Activated T-cell treated with anti-CD3 and anti-CD28 coated beads, Interleukin-2, amount 50 U/mL, for 72 hours (primary cell): ENCODE measurements around the gene CFAP97D2. TPM values are rescaled to one million over a fixed set of nuclear protein-coding genes. Genes with fewer than 3 reads are reported as not detected.
"Not testable (repeated sequence)": the region's sequence is repeated elsewhere in the genome, so short reads cannot be mapped to it uniquely, and the experiment has no call there.

Source experiments
- ATAC-seq, 2 donors: fragments of 150-1000 bp; cut with Tn5 transposase; replicated peaks in 1 of 2; 2 replicates each; pipeline ENCODE4 v1.10.0; 2021; ENCODE audit warnings: moderate library complexity in 2 of 2, mild to moderate bottlenecking in 1 of 2
- DNase-seq, 2 donors: peaks; one replicate each; pipeline ENCODE4 v3.0.0; 2021 to 2022; ENCODE audit warnings: mixed read lengths in 1 of 2
- H3K27ac Mint-ChIP-seq: one replicate; pipeline ENCODE4 v1.8.0; 2022; ENCODE audit warnings: mild to moderate bottlenecking, moderate library complexity, mixed read lengths
- H3K27me3 Mint-ChIP-seq: one replicate; pipeline ENCODE4 v1.8.0; 2022; ENCODE audit warnings: low read depth, mixed read lengths
- H3K36me3 Mint-ChIP-seq, 2 donors: one replicate each; pipeline ENCODE4 v1.8.0; 2022; ENCODE audit warnings: mixed read lengths in 2 of 2, mild to moderate bottlenecking in 1 of 2; ENCODE audit not compliant: insufficient read depth in 2 of 2
- H3K4me1 Mint-ChIP-seq: one replicate; pipeline ENCODE4 v1.8.0; 2022; ENCODE audit warnings: low read depth, mixed read lengths
- H3K4me3 Mint-ChIP-seq, 2 donors: one replicate each; pipeline ENCODE4 v1.8.0; 2022; ENCODE audit warnings: mild to moderate bottlenecking in 2 of 2, mixed read lengths in 2 of 2, moderate library complexity in 2 of 2
- H3K9me3 Mint-ChIP-seq, 2 donors: one replicate each; pipeline ENCODE4 v1.8.0; 2022; ENCODE audit warnings: mixed read lengths in 2 of 2
- total RNA-seq, 2 donors: library from RNA; stranded (reverse); gene quantifications; one replicate each; pipeline ENCODE4 v1.2.3, GENCODE V29; 2022

Gene CFAP97D2
- total RNA-seq, 2 donors from 2014 or later: 0.36 to 1.1 TPM

DNA sequence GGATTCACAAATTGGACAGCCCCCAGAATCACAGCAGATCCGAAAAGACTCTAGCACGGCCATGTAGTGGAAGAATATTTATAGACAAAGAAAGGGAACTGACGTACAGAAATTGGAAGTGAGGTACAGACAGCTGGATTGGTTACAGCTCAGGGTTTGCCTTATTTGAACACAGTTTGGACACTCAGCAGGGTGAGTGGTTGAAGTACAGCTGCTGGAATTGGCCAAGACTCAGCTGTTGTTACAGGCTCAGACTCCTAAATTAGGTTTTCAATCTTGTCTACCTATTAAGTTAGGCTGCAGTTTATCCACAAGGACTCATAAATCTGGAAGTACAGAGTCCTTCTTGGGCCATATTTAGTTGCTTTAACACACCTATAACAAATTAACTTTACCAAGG, 5.8 kb upstream of the CFAP97D2 start:
- H3K9me3 Mint-ChIP-seq: peaks cover 2 to 8% of the 10 kb centered on the region in 2 donors
- peaks cover 13% of the 10 kb centered on the region for H3K4me1 Mint-ChIP-seq
- no peak overlapping the region for H3K27ac Mint-ChIP-seq
- H3K27me3 Mint-ChIP-seq: no peaks in the 10 kb centered on the region
- no peak for DNase-seq
- ATAC-seq: no peak
- no peak overlapping the region for H3K4me3 Mint-ChIP-seq
- peaks cover 0 to 13% of the 10 kb centered on the region in 2 donors for H3K36me3 Mint-ChIP-seq

DNA sequence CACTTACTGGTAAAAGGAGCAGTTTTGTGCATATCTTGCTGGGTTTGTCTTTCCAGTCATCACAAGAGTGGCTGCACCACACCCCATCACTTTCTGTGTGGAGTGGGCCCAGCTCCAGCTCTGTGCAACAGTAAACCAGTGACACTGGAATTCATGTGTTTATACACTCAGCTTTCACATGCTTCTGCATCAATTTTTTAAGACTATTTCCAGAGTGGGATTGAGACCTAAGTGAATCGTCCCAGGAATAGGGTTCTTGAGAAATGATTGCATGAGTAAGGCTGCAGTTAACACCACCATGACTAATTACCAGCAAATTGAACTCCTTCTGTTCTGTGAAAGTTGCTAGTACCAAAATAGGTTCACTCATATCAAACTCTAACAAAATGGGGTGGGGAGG, 5.3 kb upstream of the CFAP97D2 start:
- H3K4me1 Mint-ChIP-seq: peaks cover 18% of the 10 kb centered on the region
- H3K27me3 Mint-ChIP-seq: no peaks in the 10 kb centered on the region
- DNase-seq (no peak), ATAC-seq (peak; percentile 51 to 70)
- no peak overlapping the region for H3K4me3 Mint-ChIP-seq
- H3K9me3 Mint-ChIP-seq: peaks cover 2 to 8% of the 10 kb centered on the region in 2 donors
- H3K36me3 Mint-ChIP-seq: peaks cover 0 to 13% of the 10 kb centered on the region in 2 donors
- no peak overlapping the region for H3K27ac Mint-ChIP-seq

- peaks cover 0 to 13% of the 10 kb centered on the region in 2 donors for H3K36me3 Mint-ChIP-seq
- H3K4me3 Mint-ChIP-seq: no peak overlapping the region
- no peaks in the 10 kb centered on the region for H3K27me3 Mint-ChIP-seq
- peaks cover 2 to 8% of the 10 kb centered on the region in 2 donors for H3K9me3 Mint-ChIP-seq
- ATAC-seq (no peak), DNase-seq (no peak)
- H3K27ac Mint-ChIP-seq: peak overlapping the region; percentile 65
- peaks cover 19% of the 10 kb centered on the region for H3K4me1 Mint-ChIP-seq
Observed at GRCh38 chr13:114174529-114174961, 4.5 kb upstream of the CFAP97D2 start.

DNA sequence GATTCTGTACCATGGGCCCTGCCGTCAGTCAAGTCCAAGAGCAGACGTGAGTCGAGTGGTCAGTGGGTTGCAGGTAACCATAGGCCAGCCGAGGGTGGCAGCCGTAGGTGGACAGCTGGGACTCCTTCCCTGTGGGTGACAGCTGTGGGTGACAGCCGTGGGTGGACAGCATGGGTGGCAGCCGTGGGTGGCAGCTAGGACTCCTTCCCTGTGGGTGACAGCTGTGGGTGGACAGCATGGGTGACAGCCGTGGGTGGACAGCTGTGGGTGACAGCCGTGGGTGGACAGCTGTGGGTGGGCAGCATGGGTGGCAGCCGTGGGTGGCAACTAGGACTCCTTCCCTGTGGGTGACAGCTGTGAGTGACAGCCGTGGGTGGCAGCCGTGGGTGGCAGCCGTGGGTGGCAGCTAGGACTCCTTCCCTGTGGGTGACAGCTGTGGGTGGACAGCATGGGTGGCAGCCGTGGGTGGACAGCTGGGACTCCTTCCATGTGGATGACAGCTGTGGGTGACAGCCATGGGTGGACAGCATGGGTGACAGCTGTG, 2.6 kb upstream of the CFAP97D2 start:
- H3K4me1 Mint-ChIP-seq: peaks cover 25% of the 10 kb centered on the region
- H3K27me3 Mint-ChIP-seq, ATAC-seq, H3K4me3 Mint-ChIP-seq, H3K27ac Mint-ChIP-seq, H3K9me3 Mint-ChIP-seq, DNase-seq: not testable (repeated sequence)
- H3K36me3 Mint-ChIP-seq: peaks cover 0 to 13% of the 10 kb centered on the region in 2 donors

GRCh38 chr13:114177245-114178010, 1.6 kb upstream of the CFAP97D2 start:
- peaks cover 25% of the 10 kb centered on the region for H3K4me1 Mint-ChIP-seq
- no peak for ATAC-seq
- peaks cover 2 to 4% of the 10 kb centered on the region in 2 donors for H3K9me3 Mint-ChIP-seq
- H3K4me3 Mint-ChIP-seq: no peak overlapping the region
- no peak overlapping the region for H3K27ac Mint-ChIP-seq
- DNase-seq: no peak
- H3K27me3 Mint-ChIP-seq: no peaks in the 10 kb centered on the region
- H3K36me3 Mint-ChIP-seq: peaks cover 0 to 11% of the 10 kb centered on the region in 2 donors

DNA sequence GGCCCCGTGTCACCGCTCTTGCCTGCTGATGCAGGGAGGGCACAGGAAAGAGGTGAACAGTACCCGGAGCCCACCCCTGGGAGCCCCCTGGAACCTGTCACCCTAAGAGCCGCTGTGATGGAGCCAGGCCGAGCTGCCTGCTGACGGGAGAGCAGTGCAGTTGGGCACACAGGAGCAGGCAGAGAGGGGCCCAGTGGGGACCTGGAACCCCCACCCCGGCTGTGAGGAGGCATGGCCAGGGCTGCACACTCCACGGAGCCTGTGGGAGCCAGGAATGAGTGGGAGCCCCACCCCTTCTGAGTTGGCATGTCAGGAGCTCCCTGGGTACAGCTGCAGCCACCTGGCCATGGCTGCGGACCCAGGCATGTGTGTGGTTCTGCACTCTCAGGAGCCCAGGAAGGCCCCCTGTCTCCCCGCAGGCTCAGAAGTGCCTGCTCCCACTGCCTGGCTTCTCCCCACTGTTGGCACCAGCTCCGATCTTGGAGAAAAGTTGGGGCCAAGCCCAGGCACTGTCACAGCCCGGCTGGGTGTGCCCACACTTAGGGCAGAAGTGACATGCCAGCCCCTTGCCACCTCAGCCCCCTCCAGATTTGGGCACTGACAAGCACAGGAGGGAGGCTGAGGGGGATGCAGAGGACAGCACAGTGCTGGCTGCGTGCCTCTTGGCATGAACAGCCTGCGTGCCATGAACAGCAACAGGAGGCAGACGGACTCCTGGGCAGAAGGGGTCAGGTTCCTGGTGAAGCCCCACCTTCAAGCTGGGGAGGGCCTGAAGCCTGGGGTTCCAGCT, 6.3 kb downstream of the CFAP97D2 start:
- H3K36me3 Mint-ChIP-seq: peaks cover 6 to 7% of the 10 kb centered on the region in 2 donors
- H3K27ac Mint-ChIP-seq: no peak overlapping the region
- ATAC-seq: no peak
- DNase-seq: no peak
- peaks cover 2% of the 10 kb centered on the region for H3K4me1 Mint-ChIP-seq
- H3K4me3 Mint-ChIP-seq: no peak overlapping the region
- peaks cover 6% of the 10 kb centered on the region in 2 donors for H3K9me3 Mint-ChIP-seq
- H3K27me3 Mint-ChIP-seq: no peaks in the 10 kb centered on the region

- Mint-ChIP-seq H3K9me3 (peaks cover 3 to 4% of the 10 kb centered on the region in 2 donors), H3K27ac (no peak overlapping the region), H3K4me1 (peaks cover 16% of the 10 kb centered on the region), H3K36me3 (peaks cover 1 to 4% of the 10 kb centered on the region in 2 donors), H3K4me3 (peak overlapping the region; percentile 20 to 23), H3K27me3 (no peaks in the 10 kb centered on the region)
- ATAC-seq (peak; percentile 85 to 98), DNase-seq (peak; percentile 25 to 29)
Observed at GRCh38 chr13:114194853-114195252, 15.8 kb downstream of the CFAP97D2 start.

- DNase-seq: no peak
- H3K27ac Mint-ChIP-seq: no peak overlapping the region
- H3K9me3 Mint-ChIP-seq: no peaks in the 10 kb centered on the region
- H3K27me3 Mint-ChIP-seq: no peaks in the 10 kb centered on the region
- H3K4me3 Mint-ChIP-seq: no peak overlapping the region
- H3K4me1 Mint-ChIP-seq: peaks cover 16% of the 10 kb centered on the region
- no peak for ATAC-seq
- H3K36me3 Mint-ChIP-seq: no peaks in the 10 kb centered on the region
Observed at GRCh38 chr13:114196629-114197028, 17.6 kb downstream of the CFAP97D2 start.

DNA sequence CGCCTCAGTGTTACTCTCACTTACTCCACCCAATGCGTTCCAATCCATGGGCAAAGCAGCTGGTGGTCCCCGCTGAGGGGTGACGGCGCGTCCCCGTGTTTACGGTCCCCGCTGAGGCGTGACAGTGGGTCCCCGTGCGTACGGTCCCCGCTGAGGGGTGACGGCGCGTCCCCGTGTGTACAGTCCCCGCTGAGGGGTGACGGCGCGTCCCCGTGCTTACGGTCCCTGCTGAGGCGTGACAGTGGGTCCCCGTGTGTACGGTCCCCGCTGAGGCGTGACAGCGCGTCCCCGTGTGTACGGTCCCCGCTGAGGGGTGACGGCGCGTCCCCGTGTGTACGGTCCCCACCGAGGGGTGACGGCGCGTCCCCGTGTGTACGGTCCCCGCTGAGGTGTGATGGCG, 19.5 kb downstream of the CFAP97D2 start:
- H3K4me1 Mint-ChIP-seq: peaks cover 29% of the 10 kb centered on the region
- DNase-seq: no peak
- H3K4me3 Mint-ChIP-seq: no peak overlapping the region
- peaks cover 0 to 1% of the 10 kb centered on the region in 2 donors for H3K9me3 Mint-ChIP-seq
- H3K36me3 Mint-ChIP-seq: peaks cover 0 to 1% of the 10 kb centered on the region in 2 donors
- no peak overlapping the region for H3K27ac Mint-ChIP-seq
- no peaks in the 10 kb centered on the region for H3K27me3 Mint-ChIP-seq
- ATAC-seq: no peak

GRCh38 chr13:114199526-114199925, 20.5 kb downstream of the CFAP97D2 start:
- H3K36me3 Mint-ChIP-seq, H3K27me3 Mint-ChIP-seq, ATAC-seq, H3K9me3 Mint-ChIP-seq, H3K27ac Mint-ChIP-seq, DNase-seq, H3K4me3 Mint-ChIP-seq: not testable (repeated sequence)
- peaks cover 33% of the 10 kb centered on the region for H3K4me1 Mint-ChIP-seq

- H3K4me1 Mint-ChIP-seq: peaks cover 33% of the 10 kb centered on the region
- H3K27ac Mint-ChIP-seq: no peak overlapping the region
- no peak for ATAC-seq
- peaks cover 0 to 1% of the 10 kb centered on the region in 2 donors for H3K36me3 Mint-ChIP-seq
- peaks cover 0 to 1% of the 10 kb centered on the region in 2 donors for H3K9me3 Mint-ChIP-seq
- DNase-seq: no peak
- no peaks in the 10 kb centered on the region for H3K27me3 Mint-ChIP-seq
- H3K4me3 Mint-ChIP-seq: no peak overlapping the region
Observed at GRCh38 chr13:114199954-114200353, 20.9 kb downstream of the CFAP97D2 start.

- ATAC-seq: no peak
- peaks cover 30% of the 10 kb centered on the region for H3K4me1 Mint-ChIP-seq
- H3K36me3 Mint-ChIP-seq: peaks cover 0 to 1% of the 10 kb centered on the region in 2 donors
- H3K9me3 Mint-ChIP-seq: peaks cover 0 to 1% of the 10 kb centered on the region in 2 donors
- no peaks in the 10 kb centered on the region for H3K27me3 Mint-ChIP-seq
- no peak for DNase-seq
- no peak overlapping the region for H3K27ac Mint-ChIP-seq
- no peak overlapping the region for H3K4me3 Mint-ChIP-seq
Observed at GRCh38 chr13:114200399-114200911, 21.4 kb downstream of the CFAP97D2 start.

DNA sequence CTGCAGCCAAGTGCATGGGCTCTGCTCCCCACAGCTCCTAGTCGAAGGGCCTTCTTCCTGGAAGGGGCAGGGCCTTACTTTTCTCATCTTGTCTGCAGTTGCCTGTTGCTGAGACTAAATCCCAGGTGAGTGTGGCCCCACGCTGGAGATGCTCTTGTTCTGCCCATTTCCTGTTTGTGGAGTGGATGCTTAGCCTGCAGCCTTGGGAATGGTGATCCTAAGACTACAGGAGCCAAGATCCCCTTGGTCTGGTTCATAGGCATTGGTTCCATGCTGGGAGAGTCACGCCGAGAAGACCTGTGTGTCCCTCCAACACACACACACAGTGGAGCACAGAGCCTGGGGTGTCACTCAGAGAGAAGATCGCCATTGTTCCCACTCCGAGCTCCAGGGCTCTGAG, 23.5 kb downstream of the CFAP97D2 start:
- H3K4me1 Mint-ChIP-seq: peaks cover 32% of the 10 kb centered on the region
- no peak overlapping the region for H3K4me3 Mint-ChIP-seq
- peaks cover 1 to 2% of the 10 kb centered on the region in 2 donors for H3K36me3 Mint-ChIP-seq
- no peak for DNase-seq
- H3K9me3 Mint-ChIP-seq: peaks cover 3% of the 10 kb centered on the region in 2 donors
- no peak for ATAC-seq
- no peaks in the 10 kb centered on the region for H3K27me3 Mint-ChIP-seq
- peak overlapping the region; percentile 9 for H3K27ac Mint-ChIP-seq
